ENCODE results near the gene HESX1. TPM values are rescaled to one million over a fixed set of nuclear protein-coding genes. Genes with fewer than 3 reads are reported as not detected.

The HESX1 gene
- total and polyA plus RNA-seq, 4 donors: 0.50 to 2.7 (median 2.1) TPM

GRCh38 chr3:57169872-57170623, 29.7 kb downstream of the HESX1 start:
- no peaks in the 10 kb centered on the region for H3K9me3 ChIP-seq (ENCODE audit: control insufficient read depth, insufficient read depth, low read length)
- DNase-seq (ENCODE audit: low read depth in 4 of 6, low spot score in 6 of 6): peak in 4 of 6 donors; percentile 38 to 90 (median 72)
- H3K27ac ChIP-seq (ENCODE audit: low read depth, low read length): no peak overlapping the region
- peaks cover 8% of the 10 kb centered on the region for H3K4me1 ChIP-seq (ENCODE audit: control insufficient read depth, insufficient read depth, low read length)
- 15% methylated on average over 37 of the region's 40 CpGs for WGBS (ENCODE audit: insufficient coverage)
- H3K27me3 ChIP-seq (ENCODE audit: control insufficient read depth, insufficient read depth, low read length): peaks cover 2% of the 10 kb centered on the region
- H3K4me3 ChIP-seq (ENCODE audit: low read depth, low read length): peak overlapping the region; percentile 58
- H3K36me3 ChIP-seq (ENCODE audit: control insufficient read depth, insufficient read depth, low read length): no peaks in the 10 kb centered on the region

DNA sequence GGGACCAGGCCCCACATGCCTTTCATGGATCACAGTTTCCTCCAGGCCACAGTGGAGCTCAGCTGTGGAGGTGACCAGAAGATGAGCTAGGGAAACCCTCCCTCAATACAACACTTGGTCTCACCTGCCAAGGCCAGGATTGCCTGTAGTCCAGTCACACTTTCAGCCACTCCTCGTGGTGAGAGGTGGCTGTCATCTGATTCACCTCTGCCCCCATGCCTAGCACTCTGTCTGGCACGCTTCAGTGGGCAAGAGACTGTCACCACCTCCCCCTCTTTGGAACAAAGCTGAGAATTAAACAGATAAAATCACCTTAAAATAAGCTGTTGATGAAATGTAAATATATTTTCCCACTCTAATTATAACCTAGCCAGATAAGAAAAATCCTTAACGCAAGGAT, 30.7 kb downstream of the HESX1 start:
- H3K9me3 ChIP-seq (ENCODE audit: control insufficient read depth, insufficient read depth, low read length): no peaks in the 10 kb centered on the region
- DNase-seq (ENCODE audit: low read depth in 4 of 6, low spot score in 6 of 6): no peak
- no peak overlapping the region for H3K27ac ChIP-seq (ENCODE audit: low read depth, low read length)
- peaks cover 15% of the 10 kb centered on the region for H3K4me1 ChIP-seq (ENCODE audit: control insufficient read depth, insufficient read depth, low read length)
- H3K36me3 ChIP-seq (ENCODE audit: control insufficient read depth, insufficient read depth, low read length): no peaks in the 10 kb centered on the region
- no CpG with 5 or more reads among the region's 3 CpGs for WGBS (ENCODE audit: insufficient coverage)
- no peak overlapping the region for H3K4me3 ChIP-seq (ENCODE audit: low read depth, low read length)
- peaks cover 2% of the 10 kb centered on the region for H3K27me3 ChIP-seq (ENCODE audit: control insufficient read depth, insufficient read depth, low read length)

DNA sequence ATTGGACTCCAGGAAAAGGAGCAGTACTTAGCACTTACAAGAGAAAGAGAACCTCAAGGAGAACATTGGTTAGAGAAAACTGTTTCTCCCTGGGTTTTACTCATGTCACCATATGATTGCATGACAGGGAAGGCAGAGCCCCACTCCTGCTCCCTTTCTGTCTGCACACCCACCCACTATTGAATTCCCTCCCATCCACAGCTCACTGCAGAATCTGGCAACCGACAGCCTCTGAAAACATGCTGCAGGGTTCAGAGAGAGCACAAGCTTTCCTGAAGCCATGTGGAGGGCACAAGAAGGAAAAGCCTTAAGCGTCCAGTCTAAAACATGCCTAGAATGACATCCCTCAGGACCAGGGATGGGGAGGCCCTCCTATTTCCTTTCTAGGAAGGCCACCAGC, 31.6 kb downstream of the HESX1 start:
- no peaks in the 10 kb centered on the region for H3K36me3 ChIP-seq (ENCODE audit: control insufficient read depth, insufficient read depth, low read length)
- H3K4me3 ChIP-seq (ENCODE audit: low read depth, low read length): no peak overlapping the region
- DNase-seq (ENCODE audit: low read depth in 4 of 6, low spot score in 6 of 6): no peak
- peaks cover 4% of the 10 kb centered on the region for H3K27me3 ChIP-seq (ENCODE audit: control insufficient read depth, insufficient read depth, low read length)
- H3K27ac ChIP-seq (ENCODE audit: low read depth, low read length): no peak overlapping the region
- peaks cover 20% of the 10 kb centered on the region for H3K4me1 ChIP-seq (ENCODE audit: control insufficient read depth, insufficient read depth, low read length)
- H3K9me3 ChIP-seq (ENCODE audit: control insufficient read depth, insufficient read depth, low read length): no peaks in the 10 kb centered on the region
- WGBS (ENCODE audit: insufficient coverage): 45% methylated on average over 1 of the region's 2 CpGs

GRCh38 chr3:57166660-57167059, 33.1 kb downstream of the HESX1 start:
- 88% methylated on average over 2 of the region's 2 CpGs for WGBS (ENCODE audit: insufficient coverage)
- no peaks in the 10 kb centered on the region for H3K9me3 ChIP-seq (ENCODE audit: control insufficient read depth, insufficient read depth, low read length)

DNA sequence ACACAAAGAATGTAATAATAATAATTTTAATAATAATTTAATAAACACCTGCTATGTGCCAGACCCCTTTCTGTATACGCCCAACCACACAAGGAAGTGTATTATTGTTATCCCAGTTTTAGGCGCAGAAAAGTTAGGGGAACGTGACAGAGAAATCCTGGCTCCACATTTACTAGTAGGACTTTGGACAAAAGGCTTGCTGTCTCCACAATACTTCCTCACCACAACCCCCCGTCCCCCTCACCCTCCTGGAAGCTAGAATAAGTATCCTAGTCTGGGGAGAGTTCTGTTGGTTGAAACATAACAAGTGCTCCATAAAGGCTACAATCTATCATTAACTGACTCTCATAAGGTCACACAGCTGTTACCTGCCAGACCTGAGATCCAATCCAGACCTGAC, 34.1 kb downstream of the HESX1 start:
- no peak overlapping the region for H3K4me3 ChIP-seq (ENCODE audit: low read depth, low read length)
- no peaks in the 10 kb centered on the region for H3K9me3 ChIP-seq (ENCODE audit: control insufficient read depth, insufficient read depth, low read length)
- no peak for DNase-seq (ENCODE audit: low read depth in 4 of 6, low spot score in 6 of 6)
- peaks cover 6% of the 10 kb centered on the region for H3K27me3 ChIP-seq (ENCODE audit: control insufficient read depth, insufficient read depth, low read length)
- no peak overlapping the region for H3K27ac ChIP-seq (ENCODE audit: low read depth, low read length)
- no peaks in the 10 kb centered on the region for H3K36me3 ChIP-seq (ENCODE audit: control insufficient read depth, insufficient read depth, low read length)
- WGBS (ENCODE audit: insufficient coverage): no CpG with 5 or more reads among the region's 4 CpGs
- H3K4me1 ChIP-seq (ENCODE audit: control insufficient read depth, insufficient read depth, low read length): peaks cover 27% of the 10 kb centered on the region

More at GRCh38 chr3:57166660-57167059, 33.1 kb downstream of the HESX1 start:
- Histone ChIP-seq H3K4me3 (ENCODE audit: low read depth, low read length) (no peak overlapping the region), H3K27me3 (ENCODE audit: control insufficient read depth, insufficient read depth, low read length) (peaks cover 6% of the 10 kb centered on the region), H3K4me1 (ENCODE audit: control insufficient read depth, insufficient read depth, low read length) (peaks cover 24% of the 10 kb centered on the region), H3K36me3 (ENCODE audit: control insufficient read depth, insufficient read depth, low read length) (no peaks in the 10 kb centered on the region), H3K27ac (ENCODE audit: low read depth, low read length) (no peak overlapping the region)
- no peak for DNase-seq (ENCODE audit: low read depth in 4 of 6, low spot score in 6 of 6)

DNA sequence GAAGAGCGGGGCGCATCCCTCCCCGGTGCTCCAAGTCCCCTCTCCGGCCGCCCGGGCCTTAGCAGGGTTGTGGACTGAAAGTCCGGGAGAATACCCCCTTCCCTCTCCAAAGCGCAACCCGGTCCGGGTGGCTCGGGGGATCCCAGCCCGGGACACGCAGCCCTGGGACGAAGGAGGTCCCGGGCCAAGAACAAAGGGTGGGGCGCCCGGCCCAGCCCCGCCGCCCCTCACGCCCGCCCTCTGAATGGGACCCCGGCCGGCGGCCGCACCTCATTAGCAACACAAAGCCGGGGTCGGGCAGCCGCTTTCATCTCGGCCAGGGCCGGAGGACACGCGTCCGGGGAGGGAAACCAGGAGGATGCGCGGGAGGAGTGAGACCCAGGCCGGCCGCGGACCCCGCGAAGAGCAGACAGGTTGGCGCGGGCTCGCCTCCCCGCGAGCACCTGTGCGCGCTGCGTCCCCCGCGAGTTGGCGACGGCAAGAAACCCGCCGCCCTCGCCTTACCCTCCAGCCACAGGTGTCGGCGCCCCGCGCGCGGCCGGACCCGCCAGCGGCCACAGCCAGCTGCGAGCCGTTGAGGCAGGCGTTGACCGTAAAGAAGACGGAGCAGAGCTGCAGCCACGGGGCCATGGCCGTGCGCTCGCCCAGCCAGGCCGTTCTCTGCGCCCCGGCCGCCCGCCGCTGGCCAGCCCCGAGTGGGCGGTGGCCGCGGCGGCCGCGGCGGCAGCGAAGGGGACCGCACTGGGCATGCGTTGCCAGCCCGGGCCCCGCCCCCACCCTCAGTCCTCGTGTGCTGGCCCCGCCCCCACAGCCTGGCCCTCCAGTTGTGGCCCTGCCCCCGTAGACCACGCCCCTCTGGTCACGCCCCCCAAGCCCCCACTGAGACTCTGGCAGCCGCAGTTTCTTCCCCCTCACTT, 34.9 kb downstream of the HESX1 start, which contains the start of gene IL17RD:
IL17RD (minus strand) TSS at position 697 of the 917 bp plus-strand sequence; CDS start at position 630, 67 bp downstream.
- Histone ChIP-seq H3K9me3 (ENCODE audit: control insufficient read depth, insufficient read depth, low read length) (no peaks in the 10 kb centered on the region), H3K4me1 (ENCODE audit: control insufficient read depth, insufficient read depth, low read length) (peaks cover 29% of the 10 kb centered on the region), H3K27me3 (ENCODE audit: control insufficient read depth, insufficient read depth, low read length) (peaks cover 6% of the 10 kb centered on the region), H3K36me3 (ENCODE audit: control insufficient read depth, insufficient read depth, low read length) (no peaks in the 10 kb centered on the region), H3K4me3 (ENCODE audit: low read depth, low read length) (peak within 1 kb of the TSS; percentile 48), H3K27ac (ENCODE audit: low read depth, low read length) (no peak within 1 kb of the TSS)
- under 1% methylated on average over 92 of the region's 98 CpGs for WGBS (ENCODE audit: insufficient coverage)
- peak in 5 of 6 donors; percentile 66 to 97 (median 75) for DNase-seq (ENCODE audit: low read depth in 4 of 6, low spot score in 6 of 6)

DNA sequence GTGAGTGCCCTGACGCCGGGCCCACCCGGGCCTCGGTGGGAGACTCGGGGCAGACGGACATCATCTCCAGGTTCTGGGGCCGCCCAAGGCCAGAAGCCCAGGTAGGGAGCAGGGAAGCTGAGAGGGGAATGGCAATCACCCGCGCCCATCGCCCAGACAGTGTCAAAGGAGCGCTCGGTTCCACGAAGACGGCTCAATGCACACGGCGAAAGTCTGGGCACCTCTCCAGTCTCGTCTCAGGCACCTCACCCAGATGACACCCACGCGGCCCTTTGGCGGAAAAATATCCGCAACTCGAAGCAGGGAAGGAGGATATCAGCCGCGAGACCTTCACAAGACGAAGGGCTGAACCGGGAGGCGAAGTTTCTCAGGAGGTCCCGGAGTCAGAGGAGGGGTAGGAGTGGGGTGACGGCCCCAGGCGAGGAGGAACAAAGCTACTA, 35.5 kb downstream of the HESX1 start:
- Histone ChIP-seq H3K4me3 (ENCODE audit: low read depth, low read length) (peak overlapping the region; percentile 48), H3K4me1 (ENCODE audit: control insufficient read depth, insufficient read depth, low read length) (peaks cover 31% of the 10 kb centered on the region), H3K36me3 (ENCODE audit: control insufficient read depth, insufficient read depth, low read length) (no peaks in the 10 kb centered on the region), H3K9me3 (ENCODE audit: control insufficient read depth, insufficient read depth, low read length) (no peaks in the 10 kb centered on the region), H3K27me3 (ENCODE audit: control insufficient read depth, insufficient read depth, low read length) (peaks cover 6% of the 10 kb centered on the region), H3K27ac (ENCODE audit: low read depth, low read length) (no peak overlapping the region)
- peak in 2 of 6 donors; percentile 57 to 66 for DNase-seq (ENCODE audit: low read depth in 4 of 6, low spot score in 6 of 6)
- WGBS (ENCODE audit: insufficient coverage): 2% methylated on average over 28 of the region's 30 CpGs

GRCh38 chr3:57163751-57164150, 36.0 kb downstream of the HESX1 start:
- peaks cover 32% of the 10 kb centered on the region for H3K4me1 ChIP-seq (ENCODE audit: control insufficient read depth, insufficient read depth, low read length)

GRCh38 chr3:57161915-57162314, 37.9 kb downstream of the HESX1 start:
- H3K9me3 ChIP-seq (ENCODE audit: control insufficient read depth, insufficient read depth, low read length): no peaks in the 10 kb centered on the region
- DNase-seq (ENCODE audit: low read depth in 4 of 6, low spot score in 6 of 6): no peak
- WGBS (ENCODE audit: insufficient coverage): 78% methylated on average over 1 of the region's 1 CpG
- no peak overlapping the region for H3K4me3 ChIP-seq (ENCODE audit: low read depth, low read length)
- no peak overlapping the region for H3K27ac ChIP-seq (ENCODE audit: low read depth, low read length)
- H3K4me1 ChIP-seq (ENCODE audit: control insufficient read depth, insufficient read depth, low read length): peaks cover 39% of the 10 kb centered on the region
- H3K27me3 ChIP-seq (ENCODE audit: control insufficient read depth, insufficient read depth, low read length): peaks cover 3% of the 10 kb centered on the region
- no peaks in the 10 kb centered on the region for H3K36me3 ChIP-seq (ENCODE audit: control insufficient read depth, insufficient read depth, low read length)

More at GRCh38 chr3:57163751-57164150, 36.0 kb downstream of the HESX1 start:
- Histone ChIP-seq H3K27me3 (ENCODE audit: control insufficient read depth, insufficient read depth, low read length) (peaks cover 6% of the 10 kb centered on the region), H3K4me3 (ENCODE audit: low read depth, low read length) (peak overlapping the region; percentile 48), H3K9me3 (ENCODE audit: control insufficient read depth, insufficient read depth, low read length) (no peaks in the 10 kb centered on the region), H3K36me3 (ENCODE audit: control insufficient read depth, insufficient read depth, low read length) (no peaks in the 10 kb centered on the region), H3K27ac (ENCODE audit: low read depth, low read length) (no peak overlapping the region)
- 40% methylated on average over 4 of the region's 8 CpGs for WGBS (ENCODE audit: insufficient coverage)
- no peak for DNase-seq (ENCODE audit: low read depth in 4 of 6, low spot score in 6 of 6)
